Fibroblast of skin of back (primary cell): Measurements from ENCODE around the gene RREB1.
"Not testable (repeated sequence)": the region's sequence is repeated elsewhere in the genome, so short reads cannot be mapped to it uniquely, and the experiment has no call there.

Experiments used
- DNase-seq: peaks from one replicate; pipeline ENCODE4 v3.0.0-alpha.2; 2013

The RREB1 gene

DNA sequence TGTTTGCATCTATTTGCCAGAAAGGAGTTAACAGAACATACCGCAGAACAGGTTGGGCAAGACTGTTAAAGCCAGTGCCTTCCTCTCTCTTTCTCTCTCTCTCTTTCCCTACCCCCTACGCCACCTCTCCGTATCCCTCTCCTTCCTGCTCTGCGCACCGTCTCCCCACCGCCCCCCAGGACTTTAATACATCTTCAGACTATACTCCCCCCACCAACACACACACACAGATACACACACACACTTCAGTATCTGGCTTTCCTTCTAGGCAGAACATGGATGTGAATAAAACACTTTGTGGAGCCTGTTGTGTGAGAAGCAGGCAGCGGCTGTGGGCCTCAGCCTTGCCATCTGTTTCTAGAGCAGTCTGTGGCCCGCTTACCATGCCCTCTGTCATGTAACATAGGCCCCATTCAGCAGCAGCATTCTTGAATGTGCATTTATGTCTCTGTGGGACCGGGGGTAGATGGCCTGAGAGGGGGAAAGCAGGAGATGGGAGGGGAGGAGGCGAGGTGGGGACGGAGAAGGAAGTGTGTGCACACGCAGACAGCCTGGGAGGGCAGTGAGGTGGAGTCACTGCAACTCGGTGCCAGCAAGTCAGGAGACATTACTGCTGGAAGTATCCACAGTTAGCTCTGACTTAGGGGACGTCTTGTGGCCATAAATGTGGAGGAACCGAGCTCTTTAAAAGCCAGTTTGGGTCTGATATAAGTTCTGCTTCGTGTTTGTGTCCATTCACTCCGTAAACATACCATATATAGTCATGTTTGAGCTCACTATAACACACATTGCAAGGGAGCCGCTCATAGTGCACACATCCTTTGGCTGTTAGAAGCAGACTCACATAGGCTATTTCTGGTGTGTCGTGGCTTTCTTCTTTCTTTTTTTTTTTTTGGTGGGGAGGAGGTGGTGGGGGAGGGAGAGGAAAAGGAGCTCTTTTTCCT is 38.4 kb downstream of the RREB1 start:
- peak; percentile 88 for DNase-seq

DNA sequence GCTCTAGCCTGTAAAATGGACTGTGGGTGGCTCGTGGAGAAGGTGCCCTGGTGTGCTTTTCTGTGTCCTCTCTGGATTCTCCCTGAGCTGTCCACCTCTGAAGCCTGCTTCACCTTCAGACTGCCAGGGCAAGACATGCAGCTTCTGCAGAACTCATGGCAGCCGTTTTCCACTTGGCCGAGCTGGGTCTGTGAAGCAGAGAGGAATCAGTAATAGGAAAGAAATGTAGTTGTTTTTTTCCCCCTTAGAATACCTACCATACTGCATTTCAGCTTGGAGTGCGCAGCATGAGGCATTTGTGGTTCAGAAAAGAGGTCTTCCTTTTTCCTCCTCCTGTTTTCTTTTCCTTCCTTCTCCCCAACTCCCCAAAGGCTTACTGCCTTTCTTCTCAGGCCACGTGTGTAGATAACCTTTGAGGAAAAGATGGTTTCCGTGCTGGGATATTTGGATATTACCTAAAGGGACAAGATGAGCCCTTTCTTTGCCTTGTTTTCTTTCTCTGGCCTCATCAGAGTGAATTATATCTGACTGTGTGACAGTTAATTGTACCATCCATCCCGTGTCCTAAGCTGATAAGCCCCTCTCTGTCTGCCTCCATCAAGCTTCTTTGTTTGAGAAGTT is 39.4 kb downstream of the RREB1 start:
- DNase-seq, result no peak

DNA sequence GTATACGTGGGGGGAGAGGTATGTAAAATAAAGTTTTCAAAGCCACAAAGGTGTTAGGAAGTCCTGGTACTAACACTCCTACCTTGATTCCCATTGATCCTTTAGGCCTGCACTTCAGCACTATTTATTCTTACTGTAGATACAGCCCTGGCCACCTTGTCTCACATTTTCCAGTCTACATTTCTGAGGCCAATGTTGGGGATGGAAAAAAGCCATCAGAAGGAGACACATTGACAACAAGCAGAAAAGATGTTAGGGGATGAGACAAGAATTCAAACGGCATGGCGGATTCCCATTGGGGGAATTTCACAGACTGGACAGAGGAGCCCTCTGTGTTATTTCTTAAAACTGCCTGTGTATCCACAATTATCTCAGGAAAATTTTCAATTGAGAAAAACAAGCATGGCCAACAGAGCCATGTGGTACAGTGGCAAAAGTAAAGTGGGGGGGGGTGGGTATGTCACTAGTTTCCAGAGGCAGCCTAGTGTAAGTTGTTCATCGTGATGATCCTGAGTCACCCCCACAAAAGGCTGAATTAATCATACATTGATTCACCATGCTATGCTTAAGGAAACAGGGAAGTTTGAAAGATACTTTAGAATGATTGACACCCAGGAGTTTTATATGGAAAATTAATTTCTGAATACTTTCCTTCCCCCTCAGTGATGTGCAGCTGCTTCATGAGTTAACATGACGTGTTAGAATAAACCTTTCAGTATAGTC is 40.5 kb downstream of the RREB1 start:
- DNase-seq, result peak; percentile 91

DNA sequence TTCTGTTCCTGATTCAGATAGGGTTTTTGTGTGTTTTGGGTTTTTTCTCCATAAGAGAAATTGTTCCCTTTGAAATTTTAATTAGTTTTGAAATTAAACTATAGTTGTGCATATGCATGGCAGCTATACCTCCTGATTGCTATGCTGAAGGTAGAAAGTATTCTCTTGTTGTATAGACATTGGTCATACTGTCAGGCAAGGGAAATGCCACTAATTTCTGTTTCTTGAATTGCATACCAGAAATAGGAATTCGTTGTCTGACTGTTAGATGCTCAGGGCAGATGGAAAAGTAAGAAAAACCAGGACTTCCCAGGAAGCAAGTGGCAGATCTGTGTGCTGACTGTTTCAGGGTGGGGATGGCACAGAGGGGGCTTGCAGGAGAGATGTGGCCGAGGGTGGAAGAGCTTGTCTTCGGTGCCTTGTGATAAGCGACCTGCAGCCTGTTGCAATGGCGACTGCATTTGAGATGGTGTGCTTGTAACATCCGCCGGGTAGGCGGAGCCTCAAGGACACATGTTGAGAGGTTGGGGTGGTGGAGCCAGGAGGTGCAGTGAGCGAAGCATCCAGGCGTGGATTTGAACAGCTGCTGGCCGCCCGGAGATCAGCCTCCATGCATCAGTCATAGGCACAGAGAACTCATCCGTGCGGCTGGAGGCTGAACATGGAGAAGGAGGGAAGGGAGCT is 42.8 kb downstream of the RREB1 start:
- DNase-seq, result no peak

GRCh38 chr6:7151381-7151780 is 43.6 kb downstream of the RREB1 start:
- DNase-seq, result no peak

DNA sequence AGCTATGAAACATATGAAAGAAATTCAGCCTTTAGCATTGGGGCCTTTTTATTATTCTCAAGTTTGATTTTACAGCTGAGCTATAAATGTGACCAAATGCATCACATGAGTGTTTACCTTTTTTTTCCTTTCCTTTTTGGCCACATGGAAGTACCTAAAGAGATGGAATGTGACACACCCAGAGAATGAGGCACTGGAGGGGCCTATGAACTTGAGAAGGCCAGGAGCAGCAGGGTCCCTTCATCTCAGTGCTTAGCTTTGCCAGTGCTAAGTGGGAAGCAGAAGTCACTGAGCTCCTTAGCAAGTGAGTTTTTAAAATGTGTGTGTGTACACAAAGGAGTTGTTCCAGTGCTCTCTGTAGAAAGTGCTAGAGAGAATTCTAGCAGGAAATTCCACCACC is 44.7 kb downstream of the RREB1 start:
- DNase-seq, result no peak

DNA sequence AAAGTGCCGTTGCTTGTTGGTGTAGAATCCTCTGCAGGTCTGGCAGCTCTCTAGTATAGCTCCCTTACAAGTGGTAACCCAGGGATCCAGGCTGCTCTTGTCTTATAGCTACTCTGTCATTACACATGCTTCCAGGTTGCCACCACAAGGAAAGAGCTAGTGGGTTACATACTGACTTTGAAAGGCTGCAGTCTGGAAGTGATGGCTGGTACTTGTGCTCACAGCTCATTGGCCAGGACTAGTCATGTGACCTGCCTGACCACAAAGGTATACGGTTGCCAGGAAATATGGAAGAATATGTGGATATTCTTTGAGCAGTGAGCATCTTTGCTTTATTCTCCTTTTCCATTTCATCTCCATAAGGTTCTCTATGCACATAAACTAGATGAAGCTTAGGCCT is 46.0 kb downstream of the RREB1 start:
- no peak for DNase-seq

DNA sequence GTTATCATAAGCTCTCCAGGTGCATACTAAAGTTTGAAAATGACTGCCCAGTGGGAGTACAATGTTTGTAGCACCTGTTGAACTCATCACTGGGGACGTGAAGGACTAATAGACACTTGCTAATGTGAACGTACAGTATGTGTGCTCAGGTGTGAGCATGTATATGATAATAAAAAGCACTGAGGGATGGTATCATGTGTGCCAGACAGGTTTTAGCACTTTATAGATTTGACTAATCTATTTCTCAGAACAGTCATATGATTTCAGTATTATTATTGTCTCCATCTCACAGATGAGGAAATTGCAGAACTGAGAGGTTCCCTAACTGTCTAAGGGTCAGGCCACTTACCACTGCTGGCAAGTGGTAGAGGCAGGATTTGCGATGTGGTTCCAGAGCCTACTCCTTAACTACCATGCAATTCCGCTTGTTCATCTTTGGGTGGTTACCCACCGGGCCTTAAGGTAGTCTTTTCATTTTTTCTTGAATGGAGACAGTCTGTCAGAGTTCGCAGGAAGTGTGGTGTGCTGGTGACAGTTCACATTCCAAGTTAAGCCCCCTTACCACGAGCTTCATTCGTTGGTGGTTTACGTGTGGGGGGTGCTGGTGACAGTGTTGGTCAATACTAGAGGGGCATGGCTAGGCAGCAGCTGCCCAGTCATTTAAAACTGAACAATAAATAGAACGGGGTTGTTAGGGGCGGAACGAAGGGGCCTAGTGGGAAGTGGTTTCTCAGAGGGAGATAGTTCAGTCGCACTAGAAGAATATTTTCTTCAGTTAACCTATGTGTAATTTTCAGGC is 46.8 kb downstream of the RREB1 start:
- no peak for DNase-seq

DNA sequence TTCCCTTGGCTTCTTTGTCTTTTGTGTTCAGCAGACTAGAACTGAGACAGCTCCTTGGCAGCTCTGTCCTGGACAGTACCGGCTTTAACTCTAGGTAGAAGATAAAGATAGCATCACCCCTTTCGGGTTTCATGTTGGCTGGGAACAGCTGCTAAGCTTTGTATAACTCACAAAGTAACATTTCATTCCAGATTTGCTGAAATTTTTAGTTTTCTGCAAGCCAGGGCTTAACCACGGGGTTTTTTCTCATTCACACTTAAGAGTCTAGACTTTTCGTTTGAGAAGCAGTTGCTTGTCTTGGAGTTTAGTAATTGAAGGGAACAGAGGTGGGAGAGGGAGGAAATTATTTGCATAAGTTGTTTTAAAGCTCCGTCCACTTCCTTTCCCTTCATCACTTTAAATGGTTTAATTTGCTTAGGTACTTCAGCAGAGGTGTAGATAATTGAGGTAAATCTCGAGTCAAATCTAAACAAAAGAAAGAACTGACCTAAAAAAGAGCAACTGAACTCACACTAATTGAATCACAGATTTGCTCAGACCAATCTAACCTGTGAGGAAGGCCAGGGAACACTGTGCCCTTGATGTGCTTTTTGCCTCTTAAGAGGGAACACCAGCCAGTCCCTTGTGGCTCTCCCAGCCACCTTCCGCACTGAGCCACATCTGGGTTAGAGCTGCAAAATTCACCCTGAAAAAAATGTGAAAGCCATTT is 48.3 kb downstream of the RREB1 start:
- no peak for DNase-seq

DNA sequence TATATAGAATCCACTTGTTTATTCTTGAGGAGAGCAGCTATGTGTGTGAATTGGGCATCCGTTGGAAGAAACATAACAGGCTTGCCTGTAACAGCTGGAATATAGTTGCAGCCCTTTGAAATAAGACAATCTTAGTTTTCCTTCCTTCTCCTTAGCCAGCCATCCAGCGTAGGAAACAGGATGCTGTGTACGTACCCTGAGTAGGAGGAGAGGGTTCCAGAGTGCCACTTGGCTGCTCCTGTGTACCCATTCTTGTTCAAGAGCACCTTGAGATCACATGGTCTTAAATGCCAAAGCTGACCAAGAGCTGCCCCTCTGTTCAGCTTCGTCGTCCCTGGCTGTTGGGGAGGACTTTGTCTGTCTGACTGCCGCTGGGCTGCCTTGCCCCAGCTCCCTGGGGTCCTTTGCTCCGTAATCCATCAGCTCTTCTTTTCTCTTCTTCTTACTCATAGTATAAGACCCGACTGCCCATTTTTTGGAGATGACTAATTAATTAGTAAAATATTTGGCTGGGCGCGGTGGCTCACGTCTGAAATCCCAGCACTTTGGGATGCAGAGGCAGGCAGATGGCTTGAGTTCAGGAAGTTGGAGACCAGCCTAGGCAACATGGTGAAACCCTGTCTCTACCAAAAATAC is 49.0 kb downstream of the RREB1 start:
- DNase-seq, result peak; percentile 96

DNA sequence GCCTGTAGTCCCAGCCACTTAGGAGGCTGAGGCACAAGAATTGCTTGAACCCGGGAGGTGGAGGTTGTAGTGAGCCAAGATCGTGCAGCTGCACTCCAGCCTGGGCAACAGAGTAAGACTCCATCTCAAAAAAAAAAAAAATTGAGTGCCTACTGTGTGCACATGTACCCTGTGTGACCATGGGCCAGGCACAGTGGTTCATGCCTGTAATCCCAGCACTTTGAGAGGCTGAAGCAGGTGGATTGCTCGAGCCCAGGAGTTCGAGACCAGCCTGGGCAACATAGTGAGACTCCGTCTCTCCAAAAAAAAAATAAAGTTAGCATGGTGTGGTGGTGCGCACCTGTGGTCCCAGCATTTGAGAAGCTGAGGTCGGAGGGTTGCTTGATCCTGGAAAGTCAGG is 49.5 kb downstream of the RREB1 start:
- DNase-seq, result not testable (repeated sequence)

GRCh38 chr6:7157752-7158616 is 50.2 kb downstream of the RREB1 start:
- peak; percentile 85 for DNase-seq

DNA sequence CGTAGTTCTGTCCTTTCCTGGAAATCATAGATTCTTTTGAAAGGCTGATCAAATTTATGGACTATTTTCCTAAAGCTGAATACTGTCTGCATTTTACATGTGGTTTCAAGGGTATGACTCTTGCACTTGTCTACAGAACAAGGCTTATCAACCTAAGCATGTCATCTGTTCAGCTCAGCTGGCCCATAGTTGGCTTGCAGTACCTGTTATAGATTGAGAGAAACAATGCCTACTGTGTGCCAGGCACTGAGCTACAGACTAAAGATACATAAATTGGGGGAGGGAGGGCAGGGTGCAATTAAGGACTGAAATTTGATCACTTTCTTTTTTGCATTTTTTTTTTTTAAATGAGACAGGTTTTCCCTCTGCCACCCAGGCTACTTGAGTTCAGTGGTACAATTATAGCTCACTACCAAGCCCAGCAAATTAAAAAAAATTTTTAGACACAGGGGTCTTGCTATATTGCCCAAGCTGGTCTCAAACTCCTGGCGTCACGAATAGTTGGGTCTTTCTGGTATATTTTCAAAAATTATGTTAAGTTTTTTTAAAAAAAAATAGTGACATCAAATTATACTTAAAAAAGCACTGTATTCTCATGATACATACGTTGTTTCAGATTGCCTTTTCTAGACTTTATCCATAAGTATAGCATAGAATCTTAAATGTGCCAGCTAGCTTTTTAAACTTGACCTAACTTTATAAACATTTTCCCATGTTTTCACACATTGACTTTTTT is 52.2 kb downstream of the RREB1 start:
- no peak for DNase-seq

DNA sequence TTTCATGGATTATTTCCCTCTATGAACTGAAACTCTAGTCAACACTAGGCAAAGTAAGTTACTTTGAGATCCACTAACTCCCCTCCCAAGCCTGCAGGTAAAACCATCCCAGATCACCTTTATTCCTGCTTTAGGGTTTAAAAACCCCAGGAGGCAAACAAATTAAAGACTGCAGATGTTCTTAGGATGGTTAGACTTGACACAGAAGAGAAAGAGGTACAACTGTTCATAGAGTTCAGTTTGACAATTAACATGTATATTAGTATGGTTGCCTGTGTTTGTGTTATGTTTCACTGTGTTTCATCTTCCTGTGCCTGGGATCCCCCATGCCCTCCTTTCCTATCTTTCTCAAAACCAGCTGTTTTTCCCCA is 53.5 kb downstream of the RREB1 start:
- DNase-seq, result no peak

- DNase-seq, result no peak
Observed at GRCh38 chr6:7161845-7162244, 54.1 kb downstream of the RREB1 start.

GRCh38 chr6:7163661-7164071 is 55.9 kb downstream of the RREB1 start:
- DNase-seq, result no peak

GRCh38 chr6:7164536-7165001 is 56.8 kb downstream of the RREB1 start:
- no peak for DNase-seq

GRCh38 chr6:7165002-7165889 is 57.5 kb downstream of the RREB1 start:
- no peak for DNase-seq
